HG02588 (cell line): ENCODE results near the gene NANP.
"Not testable (repeated sequence)": the region's sequence is repeated elsewhere in the genome, so short reads cannot be mapped to it uniquely, and the experiment has no call there.

ENCODE experiments used
- ATAC-seq: cut with Tn5 transposase; IDR thresholded peaks from one replicate; pipeline ENCODE4 v1.9.1; 2021; ENCODE audit warnings: mild to moderate bottlenecking, moderate library complexity; ENCODE audit not compliant: unreplicated experiment

NANP gene

GRCh38 chr20:25606094-25606695 lies 17.6 kb downstream of the NANP start:
- no peak for ATAC-seq

- no peak for ATAC-seq
Measured at GRCh38 chr20:25605148-25605547, 18.7 kb downstream of the NANP start.

- no peak for ATAC-seq
Measured at GRCh38 chr20:25604611-25605010, 19.2 kb downstream of the NANP start.

GRCh38 chr20:25602914-25603309 lies 20.9 kb downstream of the NANP start:
- not testable (repeated sequence) for ATAC-seq

GRCh38 chr20:25602191-25602913 lies 21.5 kb downstream of the NANP start:
- ATAC-seq: not testable (repeated sequence)

- no peak for ATAC-seq
Measured at GRCh38 chr20:25601659-25602058, 22.2 kb downstream of the NANP start.

- ATAC-seq: no peak
Measured at GRCh38 chr20:25600632-25601031, 23.2 kb downstream of the NANP start.

GRCh38 chr20:25592135-25592852 lies 31.5 kb downstream of the NANP start:
- no peak for ATAC-seq

GRCh38 chr20:25590778-25591177 lies 33.0 kb downstream of the NANP start:
- not testable (repeated sequence) for ATAC-seq

- ATAC-seq: no peak
Measured at GRCh38 chr20:25588491-25588890, 35.3 kb downstream of the NANP start.

GRCh38 chr20:25587536-25587935 lies 36.3 kb downstream of the NANP start:
- no peak for ATAC-seq

GRCh38 chr20:25586877-25587276 lies 36.9 kb downstream of the NANP start:
- ATAC-seq: no peak

- ATAC-seq: no peak
Measured at GRCh38 chr20:25584905-25585704, 38.7 kb downstream of the NANP start, which contains the start of gene NINL. Gene NINL, minus strand, starts transcription at chr20:25585531. Its CDS starts 58,944 bp downstream, at chr20:25526587.

GRCh38 chr20:25583607-25584006 lies 40.2 kb downstream of the NANP start:
- not testable (repeated sequence) for ATAC-seq

- no peak for ATAC-seq
Measured at GRCh38 chr20:25580711-25581110, 43.1 kb downstream of the NANP start.

GRCh38 chr20:25579081-25579770 lies 44.6 kb downstream of the NANP start:
- no peak for ATAC-seq

GRCh38 chr20:25576783-25577530 lies 46.9 kb downstream of the NANP start:
- ATAC-seq: no peak

GRCh38 chr20:25574411-25574810 lies 49.4 kb downstream of the NANP start:
- ATAC-seq: no peak
